Ishikawa (cell line): ENCODE measurements around the gene RANBP10.

Experiments
- CEBPB ChIP-seq: IDR thresholded peaks from 2 replicates; pipeline ENCODE4 v1.6.1; 2012
- CREB1 ChIP-seq: IDR thresholded peaks from 2 replicates; pipeline ENCODE4 v1.6.1; 2012; ENCODE audit warnings: low read depth
- EGR1 ChIP-seq: IDR thresholded peaks from 2 replicates; pipeline ENCODE4 v1.6.1; 2012
- FOXM1 ChIP-seq: IDR thresholded peaks from 2 replicates; pipeline ENCODE4 v1.6.1; 2012; ENCODE audit warnings: low read depth, borderline replicate concordance
- MAX ChIP-seq: IDR thresholded peaks from 2 replicates; pipeline ENCODE4 v1.6.1; 2012
- RAD21 ChIP-seq: IDR thresholded peaks from 2 replicates; pipeline ENCODE4 v1.6.1; 2012; ENCODE audit warnings: low read depth
- REST ChIP-seq: IDR thresholded peaks from 2 replicates; pipeline ENCODE4 v1.6.1; 2012; ENCODE audit warnings: low read depth, mild to moderate bottlenecking
- TAF1 ChIP-seq: IDR thresholded peaks from 2 replicates; pipeline ENCODE4 v1.6.1; 2012; ENCODE audit warnings: low read depth, mild to moderate bottlenecking
- TCF12 ChIP-seq: IDR thresholded peaks from 2 replicates; pipeline ENCODE4 v1.6.1; 2012; ENCODE audit warnings: low read depth
- TEAD4 ChIP-seq: IDR thresholded peaks from 2 replicates; pipeline ENCODE4 v1.6.1; 2012
- USF1 ChIP-seq: IDR thresholded peaks from 2 replicates; pipeline ENCODE4 v1.6.1; 2012
- YY1 ChIP-seq: IDR thresholded peaks from 2 replicates; pipeline ENCODE4 v1.6.1; 2012; ENCODE audit warnings: low read depth
- ZBTB7A ChIP-seq: IDR thresholded peaks from 2 replicates; pipeline ENCODE4 v1.6.1; 2012; ENCODE audit warnings: low read depth

- no peak for TF ChIP-seq MAX
- TF ChIP-seq REST, result no peak
- no peak for TF ChIP-seq TEAD4
- TF ChIP-seq TAF1, result no peak
- TF ChIP-seq EGR1, result no peak
- TF ChIP-seq CEBPB, result no peak
- no peak for TF ChIP-seq TCF12
- no peak for TF ChIP-seq FOXM1
- TF ChIP-seq CREB1, result no peak
- no peak for TF ChIP-seq ZBTB7A
- TF ChIP-seq RAD21, result no peak
- TF ChIP-seq USF1, result no peak
- no peak for TF ChIP-seq YY1
Observed at GRCh38 chr16:67825119-67825518, 18.8 kb upstream of the RANBP10 start.
